ENCODE results near the gene FAM171A1.

The FAM171A1 gene

GRCh38 chr10:15245530-15245929, 125.6 kb downstream of the FAM171A1 start:
- TF ChIP-seq, protein P1, sequence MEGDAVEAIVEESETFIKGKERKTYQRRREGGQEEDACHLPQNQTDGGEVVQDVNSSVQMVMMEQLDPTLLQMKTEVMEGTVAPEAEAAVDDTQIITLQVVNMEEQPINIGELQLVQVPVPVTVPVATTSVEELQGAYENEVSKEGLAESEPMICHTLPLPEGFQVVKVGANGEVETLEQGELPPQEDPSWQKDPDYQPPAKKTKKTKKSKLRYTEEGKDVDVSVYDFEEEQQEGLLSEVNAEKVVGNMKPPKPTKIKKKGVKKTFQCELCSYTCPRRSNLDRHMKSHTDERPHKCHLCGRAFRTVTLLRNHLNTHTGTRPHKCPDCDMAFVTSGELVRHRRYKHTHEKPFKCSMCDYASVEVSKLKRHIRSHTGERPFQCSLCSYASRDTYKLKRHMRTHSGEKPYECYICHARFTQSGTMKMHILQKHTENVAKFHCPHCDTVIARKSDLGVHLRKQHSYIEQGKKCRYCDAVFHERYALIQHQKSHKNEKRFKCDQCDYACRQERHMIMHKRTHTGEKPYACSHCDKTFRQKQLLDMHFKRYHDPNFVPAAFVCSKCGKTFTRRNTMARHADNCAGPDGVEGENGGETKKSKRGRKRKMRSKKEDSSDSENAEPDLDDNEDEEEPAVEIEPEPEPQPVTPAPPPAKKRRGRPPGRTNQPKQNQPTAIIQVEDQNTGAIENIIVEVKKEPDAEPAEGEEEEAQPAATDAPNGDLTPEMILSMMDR (IDR thresholded peaks at IDR 0.05; ENCODE audit: control insufficient read depth, extremely low read depth, insufficient read depth): peak; percentile 17; the same call in 1 of the 2 replicates
- no peak for DNase-seq (ENCODE audit: low read depth)
- no peak overlapping the region for H3K4me3 ChIP-seq (ENCODE audit: low read depth, low read length)

DNA sequence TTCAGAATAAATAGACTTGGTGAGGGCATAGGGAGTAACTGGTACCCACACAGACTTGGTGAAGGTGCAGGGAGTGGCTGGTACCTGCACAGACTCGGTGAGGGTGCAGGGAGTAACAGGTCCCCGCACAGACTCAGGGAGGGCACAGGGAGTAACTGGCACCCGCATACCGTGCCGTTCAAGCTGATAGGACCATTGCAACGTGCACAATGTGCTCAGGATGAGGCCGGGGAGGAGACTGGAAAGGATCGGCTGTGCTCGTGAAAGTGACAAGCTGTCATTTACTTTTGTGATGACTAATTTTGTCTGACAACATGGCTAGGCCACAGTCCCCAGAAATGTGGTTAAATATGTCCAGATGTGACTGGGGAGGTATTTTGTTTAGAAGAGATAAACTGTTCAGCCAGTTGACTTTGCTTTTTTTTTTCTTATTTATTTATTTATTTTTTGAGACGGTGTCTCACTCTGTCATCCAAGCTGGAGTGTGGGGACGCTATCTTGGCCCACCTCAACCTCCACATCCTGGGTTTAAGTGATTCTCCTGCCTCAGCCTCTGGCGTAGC, 126.4 kb downstream of the FAM171A1 start:
- DNase-seq (ENCODE audit: low read depth): no peak
- TF ChIP-seq, protein P1 (IDR thresholded peaks at IDR 0.05; ENCODE audit: control insufficient read depth, extremely low read depth, insufficient read depth): no peak
- H3K4me3 ChIP-seq (ENCODE audit: low read depth, low read length): no peak overlapping the region

DNA sequence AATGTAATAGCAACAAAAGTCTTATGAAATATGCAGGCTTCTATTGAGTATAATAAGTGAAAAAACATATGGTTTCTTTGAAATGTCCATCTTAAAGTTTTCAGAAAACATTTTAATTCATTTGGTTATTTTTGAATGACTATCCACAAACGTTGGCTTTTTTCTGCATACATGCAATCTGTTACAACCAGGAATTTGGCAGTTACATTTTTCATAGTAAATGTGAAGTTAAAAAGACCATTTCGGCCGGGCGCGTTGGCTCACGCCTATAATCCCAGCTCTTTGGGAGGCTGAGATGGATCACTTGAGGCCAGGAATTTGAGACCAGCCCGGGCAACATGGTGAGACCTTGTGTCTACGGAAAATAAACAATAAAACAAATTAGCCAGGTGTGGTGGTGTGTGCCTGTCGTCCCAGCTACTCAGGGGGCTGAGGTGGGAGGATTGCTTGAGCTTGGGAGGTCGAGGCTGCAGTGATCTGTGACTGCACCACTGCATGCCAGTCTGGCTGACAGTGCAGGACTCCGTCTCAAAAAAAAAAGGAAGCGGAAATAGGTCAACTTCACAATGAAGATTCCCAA, 128.7 kb downstream of the FAM171A1 start:
- DNase-seq (ENCODE audit: low read depth): no peak

GRCh38 chr10:15241306-15241705, 129.8 kb downstream of the FAM171A1 start:
- DNase-seq (ENCODE audit: low read depth): no peak
- no peak overlapping the region for H3K4me3 ChIP-seq (ENCODE audit: low read depth, low read length)
- TF ChIP-seq, protein P1 (IDR thresholded peaks at IDR 0.05; ENCODE audit: control insufficient read depth, extremely low read depth, insufficient read depth): no peak

More for the DNA sequence above, 128.7 kb downstream of the FAM171A1 start:
- no peak overlapping the region for H3K4me3 ChIP-seq (ENCODE audit: low read depth, low read length)
- TF ChIP-seq, protein P1 (IDR thresholded peaks at IDR 0.05; ENCODE audit: control insufficient read depth, extremely low read depth, insufficient read depth): no peak

GRCh38 chr10:15238555-15239335, 132.3 kb downstream of the FAM171A1 start:
- DNase-seq (ENCODE audit: low read depth): no peak
- TF ChIP-seq, protein P1 (IDR thresholded peaks at IDR 0.05; ENCODE audit: control insufficient read depth, extremely low read depth, insufficient read depth): no peak
- no peak overlapping the region for H3K4me3 ChIP-seq (ENCODE audit: low read depth, low read length)

GRCh38 chr10:15237351-15237750, 133.7 kb downstream of the FAM171A1 start:
- no peak overlapping the region for H3K4me3 ChIP-seq (ENCODE audit: low read depth, low read length)
- DNase-seq (ENCODE audit: low read depth): no peak
- TF ChIP-seq, protein P1 (IDR thresholded peaks at IDR 0.05; ENCODE audit: control insufficient read depth, extremely low read depth, insufficient read depth): no peak
